HepG2 (cell line): Measurements from ENCODE around the gene PSMB3. TPM values are rescaled to one million over a fixed set of nuclear protein-coding genes. Genes with fewer than 3 reads are reported as not detected.

Source experiments
- GTF3A ChIP-seq: sonication (generic); formaldehyde crosslinking; conservative IDR thresholded peaks from 2 replicates; pipeline ENCODE4 v1.4.0; 2020; ENCODE audit warnings: mild to moderate bottlenecking, missing genetic modification reagents
- HMG20B ChIP-seq: conservative IDR thresholded peaks from 2 replicates; pipeline ENCODE4 v1.6.1; 2016; ENCODE audit warnings: missing genetic modification reagents, missing compliant biosample characterization
- MAFG ChIP-seq: sonication (generic); formaldehyde crosslinking; IDR thresholded peaks from 2 replicates; pipeline ENCODE4 v1.5.1; 2020; ENCODE audit warnings: mild to moderate bottlenecking, missing genetic modification reagents
- MEF2D ChIP-seq: sonication (generic); formaldehyde crosslinking; IDR thresholded peaks from 2 replicates; pipeline ENCODE4 v1.5.1; 2020; ENCODE audit warnings: mild to moderate bottlenecking, missing genetic modification reagents
- MIXL1 ChIP-seq: IDR thresholded peaks from 2 replicates; pipeline ENCODE4 v1.6.1; 2016
- MTF1 ChIP-seq: sonication (generic); formaldehyde crosslinking; IDR thresholded peaks from 2 replicates; pipeline ENCODE4 v1.5.0; 2020; ENCODE audit warnings: missing genetic modification reagents
- NCOR1 ChIP-seq: fragments of 200-600 bp; sonication (generic); IDR thresholded peaks from 2 replicates; pipeline ENCODE4 v1.7.0; 2017; ENCODE audit warnings: antibody characterized with exemption, low read length, borderline replicate concordance
- RBM39 ChIP-seq: fragments of 200-400 bp; formaldehyde crosslinking; IDR thresholded peaks from one replicate; pipeline ENCODE4 v1.6.1; 2018; ENCODE audit warnings: antibody characterized with exemption, mild to moderate bottlenecking, low read depth, low read length; ENCODE audit not compliant: poor library complexity, severe bottlenecking
- SKI ChIP-seq: fragments of 450-650 bp; IDR thresholded peaks from one replicate; pipeline ENCODE4 v1.6.1; 2018; ENCODE audit warnings: mild to moderate bottlenecking; ENCODE audit not compliant: partially characterized antibody
- ZBTB3 ChIP-seq: sonication (generic); formaldehyde crosslinking; IDR thresholded peaks from 2 replicates; pipeline ENCODE4 v1.4.0; 2020; ENCODE audit warnings: low read depth, mild to moderate bottlenecking, moderate library complexity, missing genetic modification reagents, borderline replicate concordance
- ZIK1 ChIP-seq: sonication (generic); formaldehyde crosslinking; IDR thresholded peaks from 2 replicates; pipeline ENCODE4 v1.5.0; 2020; ENCODE audit warnings: mild to moderate bottlenecking, low read depth, missing genetic modification reagents, borderline replicate concordance
- ZNF230 ChIP-seq: sonication (generic); formaldehyde crosslinking; IDR thresholded peaks from 2 replicates; pipeline ENCODE4 v1.4.0; 2020; ENCODE audit warnings: mild to moderate bottlenecking, missing genetic modification reagents
- ZNF326 ChIP-seq: sonication (generic); formaldehyde crosslinking; IDR thresholded peaks from 2 replicates; pipeline ENCODE4 v1.4.0; 2020; ENCODE audit warnings: missing genetic modification reagents, borderline replicate concordance
- polyA plus RNA-seq, 8 experiments: library from polyadenylated mRNA; depleted of rRNA in 3 of 8; stranded (reverse) in 7 of 8; unstranded in 1 of 8; fragments of >200 nt; fragmentation: Illumina TruSeq in 4 of 8; extraction: Trizol in 4 of 8; gene quantifications; 2 replicates each; pipeline versions ENCODE4 v1.2.1 to v1.2.3, GENCODE V29; 2011 to 2016; ENCODE audit warnings: low read depth in 4 of 8, missing spikeins in 1 of 8, mixed read lengths in 1 of 8; ENCODE audit not compliant: insufficient read depth in 1 of 8
- total RNA-seq, 5 experiments: library from RNA; depleted of rRNA; stranded (reverse); fragments of >200 nt; fragmentation: Illumina TruSeq; extraction: Trizol; gene quantifications; 2 replicates each; pipeline ENCODE4 v1.2.3, GENCODE V29; 2016; ENCODE audit warnings: low read depth in 1 of 5
- TF ChIP-seq, protein P1 (sequence below): sonication (generic); formaldehyde crosslinking; IDR thresholded peaks from 2 replicates; pipeline ENCODE4 v1.5.0; 2020; ENCODE audit warnings: mild to moderate bottlenecking, missing genetic modification reagents, borderline replicate concordance
- TF ChIP-seq, protein P2 (sequence below): sonication (generic); formaldehyde crosslinking; IDR thresholded peaks from 2 replicates; pipeline ENCODE4 v1.4.0; 2020; ENCODE audit warnings: low read depth, mild to moderate bottlenecking, missing genetic modification reagents
- TF ChIP-seq, protein P3 (sequence below): sonication (generic); formaldehyde crosslinking; IDR thresholded peaks from 2 replicates; pipeline ENCODE4 v1.4.0; 2020; ENCODE audit warnings: mild to moderate bottlenecking, missing genetic modification reagents
- TF ChIP-seq, protein P4 (sequence below): sonication (generic); formaldehyde crosslinking; IDR thresholded peaks from 2 replicates; pipeline ENCODE4 v1.4.0; 2020; ENCODE audit warnings: missing genetic modification reagents, borderline replicate concordance
- TF ChIP-seq, protein P5 (sequence below): sonication (generic); formaldehyde crosslinking; IDR thresholded peaks from 2 replicates; pipeline ENCODE4 v1.4.0; 2020; ENCODE audit warnings: missing genetic modification reagents

PSMB3 gene
- total and polyA plus RNA-seq, 2 of the 13 experiments (the other 11 are each of a cell fraction or from before 2014, with no cell fraction given) = 366 to 517 TPM

DNA sequence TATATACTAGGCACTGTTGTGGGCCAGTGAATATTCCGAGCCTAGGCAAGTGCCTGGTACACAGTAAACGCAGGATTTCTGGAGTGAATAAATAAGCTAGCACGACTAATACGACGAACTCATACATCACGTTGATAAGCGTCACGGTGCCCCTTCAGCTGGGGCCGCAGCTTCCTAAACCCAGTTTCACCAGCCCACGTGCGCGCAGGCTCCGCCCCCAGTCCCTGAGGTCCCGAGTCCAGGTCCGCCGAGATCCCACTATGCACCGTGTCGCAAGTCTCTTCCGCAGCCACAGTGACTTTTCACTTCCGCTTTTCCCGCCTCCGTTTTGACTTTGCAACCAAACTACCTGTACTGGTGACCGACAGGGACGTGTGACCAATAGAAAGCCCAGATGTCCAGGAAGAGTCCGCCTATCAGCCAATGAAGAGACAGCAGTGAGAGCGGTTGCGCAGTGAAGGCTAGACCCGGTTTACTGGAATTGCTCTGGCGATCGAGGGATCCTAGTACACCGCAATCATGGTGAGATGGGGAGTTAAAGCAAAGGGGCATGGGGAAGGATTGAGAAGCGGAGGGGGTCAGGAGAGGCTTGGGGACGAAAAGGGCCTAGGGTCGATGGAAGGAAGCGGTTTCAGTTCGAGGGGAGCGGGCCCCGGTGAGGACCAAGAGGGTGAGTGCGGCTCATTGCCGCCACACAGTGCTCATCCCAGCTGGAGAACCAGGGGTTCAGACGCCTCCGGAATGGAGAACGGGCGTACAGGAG, at the start of gene PSMB3 (continued):
- TF ChIP-seq, protein P1, sequence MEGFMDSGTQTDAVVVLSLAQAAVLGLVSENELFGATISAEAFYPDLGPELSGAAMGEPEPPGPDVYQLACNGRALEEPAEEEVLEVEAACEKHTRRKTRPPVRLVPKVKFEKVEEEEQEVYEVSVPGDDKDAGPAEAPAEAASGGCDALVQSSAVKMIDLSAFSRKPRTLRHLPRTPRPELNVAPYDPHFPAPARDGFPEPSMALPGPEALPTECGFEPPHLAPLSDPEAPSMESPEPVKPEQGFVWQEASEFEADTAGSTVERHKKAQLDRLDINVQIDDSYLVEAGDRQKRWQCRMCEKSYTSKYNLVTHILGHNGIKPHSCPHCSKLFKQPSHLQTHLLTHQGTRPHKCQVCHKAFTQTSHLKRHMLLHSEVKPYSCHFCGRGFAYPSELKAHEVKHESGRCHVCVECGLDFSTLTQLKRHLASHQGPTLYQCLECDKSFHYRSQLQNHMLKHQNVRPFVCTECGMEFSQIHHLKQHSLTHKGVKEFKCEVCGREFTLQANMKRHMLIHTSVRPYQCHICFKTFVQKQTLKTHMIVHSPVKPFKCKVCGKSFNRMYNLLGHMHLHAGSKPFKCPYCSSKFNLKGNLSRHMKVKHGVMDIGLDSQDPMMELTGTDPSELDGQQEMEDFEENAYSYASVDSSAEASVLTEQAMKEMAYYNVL (CRISPR knock-in tag) = peak; percentile 60; the same call in 1 of the 2 replicates
- TF ChIP-seq GTF3A (CRISPR knock-in tag) = no peak
- peak; percentile 67; the same call in 1 of the 2 replicates for TF ChIP-seq MIXL1 (CRISPR knock-in tag)
- TF ChIP-seq, protein P2, sequence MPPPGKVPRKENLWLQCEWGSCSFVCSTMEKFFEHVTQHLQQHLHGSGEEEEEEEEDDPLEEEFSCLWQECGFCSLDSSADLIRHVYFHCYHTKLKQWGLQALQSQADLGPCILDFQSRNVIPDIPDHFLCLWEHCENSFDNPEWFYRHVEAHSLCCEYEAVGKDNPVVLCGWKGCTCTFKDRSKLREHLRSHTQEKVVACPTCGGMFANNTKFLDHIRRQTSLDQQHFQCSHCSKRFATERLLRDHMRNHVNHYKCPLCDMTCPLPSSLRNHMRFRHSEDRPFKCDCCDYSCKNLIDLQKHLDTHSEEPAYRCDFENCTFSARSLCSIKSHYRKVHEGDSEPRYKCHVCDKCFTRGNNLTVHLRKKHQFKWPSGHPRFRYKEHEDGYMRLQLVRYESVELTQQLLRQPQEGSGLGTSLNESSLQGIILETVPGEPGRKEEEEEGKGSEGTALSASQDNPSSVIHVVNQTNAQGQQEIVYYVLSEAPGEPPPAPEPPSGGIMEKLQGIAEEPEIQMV = peak; percentile 90
- TF ChIP-seq MTF1 (CRISPR knock-in tag) = no peak
- TF ChIP-seq, protein P3, sequence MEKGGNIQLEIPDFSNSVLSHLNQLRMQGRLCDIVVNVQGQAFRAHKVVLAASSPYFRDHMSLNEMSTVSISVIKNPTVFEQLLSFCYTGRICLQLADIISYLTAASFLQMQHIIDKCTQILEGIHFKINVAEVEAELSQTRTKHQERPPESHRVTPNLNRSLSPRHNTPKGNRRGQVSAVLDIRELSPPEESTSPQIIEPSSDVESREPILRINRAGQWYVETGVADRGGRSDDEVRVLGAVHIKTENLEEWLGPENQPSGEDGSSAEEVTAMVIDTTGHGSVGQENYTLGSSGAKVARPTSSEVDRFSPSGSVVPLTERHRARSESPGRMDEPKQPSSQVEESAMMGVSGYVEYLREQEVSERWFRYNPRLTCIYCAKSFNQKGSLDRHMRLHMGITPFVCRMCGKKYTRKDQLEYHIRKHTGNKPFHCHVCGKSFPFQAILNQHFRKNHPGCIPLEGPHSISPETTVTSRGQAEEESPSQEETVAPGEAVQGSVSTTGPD = no peak
- TF ChIP-seq HMG20B (CRISPR knock-in tag) = peak; percentile 49; the same call in 1 of the 2 replicates
- peak; percentile 90; the same call in 1 of the 2 replicates for TF ChIP-seq ZBTB3 (CRISPR knock-in tag)
- TF ChIP-seq MEF2D (CRISPR knock-in tag) = peak; percentile 69; the same call in 1 of the 2 replicates
- TF ChIP-seq ZNF326 = no peak
- TF ChIP-seq SKI = peak; percentile 28
- peak; percentile 79; the same call in 1 of the 2 replicates for TF ChIP-seq ZNF230 (CRISPR knock-in tag)
- TF ChIP-seq, protein P4, sequence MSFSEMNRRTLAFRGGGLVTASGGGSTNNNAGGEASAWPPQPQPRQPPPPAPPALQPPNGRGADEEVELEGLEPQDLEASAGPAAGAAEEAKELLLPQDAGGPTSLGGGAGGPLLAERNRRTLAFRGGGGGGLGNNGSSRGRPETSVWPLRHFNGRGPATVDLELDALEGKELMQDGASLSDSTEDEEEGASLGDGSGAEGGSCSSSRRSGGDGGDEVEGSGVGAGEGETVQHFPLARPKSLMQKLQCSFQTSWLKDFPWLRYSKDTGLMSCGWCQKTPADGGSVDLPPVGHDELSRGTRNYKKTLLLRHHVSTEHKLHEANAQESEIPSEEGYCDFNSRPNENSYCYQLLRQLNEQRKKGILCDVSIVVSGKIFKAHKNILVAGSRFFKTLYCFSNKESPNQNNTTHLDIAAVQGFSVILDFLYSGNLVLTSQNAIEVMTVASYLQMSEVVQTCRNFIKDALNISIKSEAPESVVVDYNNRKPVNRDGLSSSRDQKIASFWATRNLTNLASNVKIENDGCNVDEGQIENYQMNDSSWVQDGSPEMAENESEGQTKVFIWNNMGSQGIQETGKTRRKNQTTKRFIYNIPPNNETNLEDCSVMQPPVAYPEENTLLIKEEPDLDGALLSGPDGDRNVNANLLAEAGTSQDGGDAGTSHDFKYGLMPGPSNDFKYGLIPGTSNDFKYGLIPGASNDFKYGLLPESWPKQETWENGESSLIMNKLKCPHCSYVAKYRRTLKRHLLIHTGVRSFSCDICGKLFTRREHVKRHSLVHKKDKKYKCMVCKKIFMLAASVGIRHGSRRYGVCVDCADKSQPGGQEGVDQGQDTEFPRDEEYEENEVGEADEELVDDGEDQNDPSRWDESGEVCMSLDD (CRISPR knock-in tag) = peak; percentile 65; the same call in 1 of the 2 replicates
- TF ChIP-seq, protein P5, sequence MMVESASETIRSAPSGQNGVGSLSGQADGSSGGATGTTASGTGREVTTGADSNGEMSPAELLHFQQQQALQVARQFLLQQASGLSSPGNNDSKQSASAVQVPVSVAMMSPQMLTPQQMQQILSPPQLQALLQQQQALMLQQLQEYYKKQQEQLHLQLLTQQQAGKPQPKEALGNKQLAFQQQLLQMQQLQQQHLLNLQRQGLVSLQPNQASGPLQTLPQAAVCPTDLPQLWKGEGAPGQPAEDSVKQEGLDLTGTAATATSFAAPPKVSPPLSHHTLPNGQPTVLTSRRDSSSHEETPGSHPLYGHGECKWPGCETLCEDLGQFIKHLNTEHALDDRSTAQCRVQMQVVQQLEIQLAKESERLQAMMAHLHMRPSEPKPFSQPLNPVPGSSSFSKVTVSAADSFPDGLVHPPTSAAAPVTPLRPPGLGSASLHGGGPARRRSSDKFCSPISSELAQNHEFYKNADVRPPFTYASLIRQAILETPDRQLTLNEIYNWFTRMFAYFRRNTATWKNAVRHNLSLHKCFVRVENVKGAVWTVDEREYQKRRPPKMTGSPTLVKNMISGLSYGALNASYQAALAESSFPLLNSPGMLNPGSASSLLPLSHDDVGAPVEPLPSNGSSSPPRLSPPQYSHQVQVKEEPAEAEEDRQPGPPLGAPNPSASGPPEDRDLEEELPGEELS (CRISPR knock-in tag) = peak; percentile 12
- no peak for TF ChIP-seq MAFG
- TF ChIP-seq ZIK1 = no peak; the same call in 1 of the 2 replicates
- TF ChIP-seq RBM39 = peak; percentile 64
- TF ChIP-seq NCOR1 = peak; percentile 77; the same call in 1 of the 2 replicates
